Measurements from ENCODE around the gene RELA. TPM values are rescaled to one million over a fixed set of nuclear protein-coding genes. Genes with fewer than 3 reads are reported as not detected.
A peak's percentile ranks its signal among the peaks of the same experiment; 100 is the strongest.

RELA gene
- total and polyA plus RNA-seq, 2 of the 13 experiments (the other 11 are each of a cell fraction or from before 2014, with no cell fraction given) = 21.4 to 40.5 TPM

- H3K4me2 ChIP-seq (ENCODE audit: low read depth, low read length) = no peak overlapping the region
- H3K4me3 ChIP-seq (replicated peaks in 1 of 3; ENCODE audit: insufficient read depth in 1 of 3, low read depth in 2 of 3, low read length in 3 of 3) = no peak overlapping the region
- H3K36me3 ChIP-seq (replicated peaks in 1 of 2; ENCODE audit: control insufficient read depth in 1 of 2, insufficient read depth in 2 of 2, low read length in 2 of 2) = peaks cover 30 to 46% of the 10 kb centered on the region in 2 experiments; a peak in 4 of 5 replicates
- no peak overlapping the region for H3K27ac ChIP-seq (ENCODE audit: extremely low read length, insufficient read depth, low read length)
- intact Hi-C loops (cut with micrococcal nuclease; ENCODE audit: unreplicated experiment) = no loop called here
- no TSS peak for BruUV-seq (replicated peaks)
- 97% methylated on average over 27 of the region's 46 CpGs for WGBS (ENCODE audit: low lambda C conversion rate)
- H4K20me1 ChIP-seq (ENCODE audit: insufficient read depth, low read length) = no peaks in the 10 kb centered on the region
- no peaks in the 10 kb centered on the region for H3K27me3 ChIP-seq (ENCODE audit: control insufficient read depth in 1 of 2, insufficient read depth in 2 of 2, low read length in 2 of 2)
- CTCF ChIA-PET (ENCODE audit: low intra/inter-chr PET ratio, low total read pairs) = no interaction called here
- H2AFZ ChIP-seq (ENCODE audit: low read length) = no peak overlapping the region
- no peak overlapping the region for H3K9ac ChIP-seq (ENCODE audit: insufficient read depth, low read depth, low read length)
- no peak for TF ChIP-seq AKAP8 (CRISPR knock-in tag; IDR thresholded peaks at IDR 0.05)
- TF ChIP-seq THAP11 (CRISPR knock-in tag; IDR thresholded peaks at IDR 0.05) = no peak
- TF ChIP-seq ZNF776 (CRISPR knock-in tag; IDR thresholded peaks at IDR 0.05) = no peak
- no peak for TF ChIP-seq ZNF264 (CRISPR knock-in tag; IDR thresholded peaks at IDR 0.05)
- TF ChIP-seq RBFOX2 (IDR thresholded peaks at IDR 0.05; ENCODE audit: low read depth, low read length) = peak; percentile 46; the same call in 1 of the 2 replicates
- peak; percentile 30 for TF ChIP-seq AGO2 (optimal IDR thresholded peaks at IDR 0.05; ENCODE audit: low read depth, low read length)
- TF ChIP-seq TOE1 (CRISPR knock-in tag; IDR thresholded peaks at IDR 0.05) = no peak
- no peak for TF ChIP-seq ZHX2 (IDR thresholded peaks at IDR 0.05; ENCODE audit: low read depth)
- TF ChIP-seq ZHX2 (CRISPR knock-in tag; IDR thresholded peaks at IDR 0.05; ENCODE audit: borderline replicate concordance) = no peak
- no peak for TF ChIP-seq MIXL1 (CRISPR knock-in tag; IDR thresholded peaks at IDR 0.05)
- POLR2A ChIA-PET = interaction anchor here (4.6 kb wide), 1 partner anchor 18 kb away, joined by 78 read pairs; no protein-coding TSS in a partner anchor
- no peaks in the 10 kb centered on the region for H3K9me3 ChIP-seq (ENCODE audit: low read length)
- no peaks in the 10 kb centered on the region for H3K79me2 ChIP-seq (ENCODE audit: insufficient read depth, low read length)
- in situ Hi-C loops (cut with HindIII; ENCODE audit: extremely low pct_ligation_motif_present, low pct_unique_long_range_greater_than_20kb) = no loop called here
- no peak for ATAC-seq
- no peak for FAIRE-seq
- DNase-seq (ENCODE audit: low spot score) = no peak
- H3K4me1 ChIP-seq (ENCODE audit: insufficient read depth, low read length) = peaks cover 33% of the 10 kb centered on the region
Observed at GRCh38 chr11:65634905-65635731, 27.6 kb downstream of the RELA start.

All from HepG2 (cell line).